ENCODE measurements around the gene CIT.

GRCh38 chr12:119669744-119670472 is 207.2 kb downstream of the CIT start:
- TF ChIP-seq POLR2AphosphoS5 (IDR thresholded peaks at IDR 0.05; ENCODE audit: low read depth, low read length) (no peak), REST (IDR thresholded peaks at IDR 0.05; ENCODE audit: insufficient read depth in 1 of 2, low read depth in 2 of 2, low read length in 2 of 2) (no peak), TAF1 (IDR thresholded peaks at IDR 0.05; ENCODE audit: borderline replicate concordance, insufficient read depth, low read length) (no peak), SIN3A (IDR thresholded peaks at IDR 0.05; ENCODE audit: borderline replicate concordance, insufficient read depth, low read length) (no peak)
